NCI-H1694 (cell line): Measurements from ENCODE around the gene TAGLN2.
"Not testable (repeated sequence)": the region's sequence is repeated elsewhere in the genome, so short reads cannot be mapped to it uniquely, and the experiment has no call there.

ENCODE experiments used
- DNase-seq: peaks from one replicate; lab custom pipeline; 2025; lab: John Stamatoyannopoulos, UW

Gene TAGLN2

GRCh38 chr1:159899634-159900033, 25.7 kb downstream of the TAGLN2 start:
- not testable (repeated sequence) for DNase-seq

GRCh38 chr1:159898527-159898926, 26.8 kb downstream of the TAGLN2 start:
- DNase-seq = no peak

GRCh38 chr1:159897962-159898361, 27.3 kb downstream of the TAGLN2 start:
- no peak for DNase-seq

GRCh38 chr1:159896546-159896930, 28.8 kb downstream of the TAGLN2 start:
- no peak for DNase-seq

GRCh38 chr1:159895836-159896545, 29.3 kb downstream of the TAGLN2 start:
- no peak for DNase-seq

GRCh38 chr1:159895286-159895685, 30.0 kb downstream of the TAGLN2 start:
- DNase-seq = no peak

GRCh38 chr1:159892944-159893343, 32.4 kb downstream of the TAGLN2 start:
- no peak for DNase-seq

GRCh38 chr1:159891275-159892157, 33.8 kb downstream of the TAGLN2 start:
- DNase-seq = peak; percentile 83

GRCh38 chr1:159890390-159890789, 34.9 kb downstream of the TAGLN2 start:
- DNase-seq = no peak

- DNase-seq = no peak
Measured at GRCh38 chr1:159889821-159890252, 35.5 kb downstream of the TAGLN2 start.

- no peak for DNase-seq
Measured at GRCh38 chr1:159889202-159889601, 36.1 kb downstream of the TAGLN2 start.

GRCh38 chr1:159884296-159884695, 41.0 kb downstream of the TAGLN2 start:
- DNase-seq = peak; percentile 54

GRCh38 chr1:159883134-159883533, 42.2 kb downstream of the TAGLN2 start:
- DNase-seq = no peak

- no peak for DNase-seq
Measured at GRCh38 chr1:159882527-159882862, 42.8 kb downstream of the TAGLN2 start.

- no peak for DNase-seq
Measured at GRCh38 chr1:159881622-159882526, 43.4 kb downstream of the TAGLN2 start.

GRCh38 chr1:159880430-159880829, 44.9 kb downstream of the TAGLN2 start:
- no peak for DNase-seq

- DNase-seq = no peak
Measured at GRCh38 chr1:159879977-159880376, 45.3 kb downstream of the TAGLN2 start.

GRCh38 chr1:159879136-159879535, 46.2 kb downstream of the TAGLN2 start:
- DNase-seq = no peak

GRCh38 chr1:159877695-159878444, 47.4 kb downstream of the TAGLN2 start:
- DNase-seq = no peak

- DNase-seq = no peak
Measured at GRCh38 chr1:159873530-159874143, 51.7 kb downstream of the TAGLN2 start.

- DNase-seq = no peak
Measured at GRCh38 chr1:159872891-159873290, 52.4 kb downstream of the TAGLN2 start.
